Uterus (tissue), 2 donors: Measurements from ENCODE around the gene BCKDK.

Source experiments
- POLR2A ChIP-seq, 2 donors: fragments of 450-650 bp; IDR thresholded peaks; one replicate each; pipeline ENCODE4 v1.6.1; 2016; ENCODE audit warnings: antibody characterized with exemption in 2 of 2, mild to moderate bottlenecking in 1 of 2, moderate library complexity in 1 of 2
- TF ChIP-seq, protein P1 (sequence below), 4 experiments: fragments of 200-600 bp in 2 of 4; fragments of 450-650 bp in 2 of 4; sonication (generic) in 2 of 4; IDR thresholded peaks; one replicate each; pipeline ENCODE4 v1.5.1; 2016 to 2019; ENCODE audit warnings: antibody characterized with exemption in 4 of 4, mild to moderate bottlenecking in 2 of 4, moderate library complexity in 1 of 4

DNA sequence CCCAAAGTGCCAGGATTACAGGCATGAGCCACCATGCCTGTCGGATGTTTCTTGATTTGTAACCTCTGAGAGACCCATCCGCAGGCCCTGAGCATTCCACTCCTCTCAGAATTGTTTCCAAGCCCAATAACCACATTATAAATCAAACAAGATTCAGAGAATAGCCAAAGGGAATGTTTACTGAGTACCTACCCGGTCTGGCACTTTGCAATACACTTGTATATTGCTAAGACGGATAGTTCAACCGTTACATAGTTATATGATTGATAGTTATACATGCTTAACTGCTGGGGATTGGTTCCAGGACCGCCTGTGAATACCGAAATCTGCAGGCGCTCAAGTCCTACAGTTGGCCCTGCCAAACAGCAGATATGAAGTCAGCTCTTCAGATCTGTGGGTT is 6.3 kb downstream of the BCKDK start:
- TF ChIP-seq, protein P1, sequence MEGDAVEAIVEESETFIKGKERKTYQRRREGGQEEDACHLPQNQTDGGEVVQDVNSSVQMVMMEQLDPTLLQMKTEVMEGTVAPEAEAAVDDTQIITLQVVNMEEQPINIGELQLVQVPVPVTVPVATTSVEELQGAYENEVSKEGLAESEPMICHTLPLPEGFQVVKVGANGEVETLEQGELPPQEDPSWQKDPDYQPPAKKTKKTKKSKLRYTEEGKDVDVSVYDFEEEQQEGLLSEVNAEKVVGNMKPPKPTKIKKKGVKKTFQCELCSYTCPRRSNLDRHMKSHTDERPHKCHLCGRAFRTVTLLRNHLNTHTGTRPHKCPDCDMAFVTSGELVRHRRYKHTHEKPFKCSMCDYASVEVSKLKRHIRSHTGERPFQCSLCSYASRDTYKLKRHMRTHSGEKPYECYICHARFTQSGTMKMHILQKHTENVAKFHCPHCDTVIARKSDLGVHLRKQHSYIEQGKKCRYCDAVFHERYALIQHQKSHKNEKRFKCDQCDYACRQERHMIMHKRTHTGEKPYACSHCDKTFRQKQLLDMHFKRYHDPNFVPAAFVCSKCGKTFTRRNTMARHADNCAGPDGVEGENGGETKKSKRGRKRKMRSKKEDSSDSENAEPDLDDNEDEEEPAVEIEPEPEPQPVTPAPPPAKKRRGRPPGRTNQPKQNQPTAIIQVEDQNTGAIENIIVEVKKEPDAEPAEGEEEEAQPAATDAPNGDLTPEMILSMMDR (IDR thresholded peaks at IDR 0.05) = no peak
- TF ChIP-seq POLR2A (IDR thresholded peaks at IDR 0.05) = no peak
